Pancreas (tissue), 10 donors: ENCODE results near the gene SCMH1. TPM values are rescaled to one million over a fixed set of nuclear protein-coding genes. Genes with fewer than 3 reads are reported as not detected.

Experiments used
- ATAC-seq, 4 donors: fragments of 200-7000 bp; cut with Tn5 transposase; one replicate each; pipeline versions ENCODE4 v1.8.0 to v1.9.1; 2020; ENCODE audit warnings: mild to moderate bottlenecking in 4 of 4, moderate library complexity in 4 of 4
- DNase-seq, 6 donors: peaks; one replicate each; pipeline ENCODE4 v3.0.0-alpha.2; 2020
- FAIRE-seq: peaks from 2 replicates; lab custom pipeline; 2012; peaks lifted over from hg19 to GRCh38; lab: Jason Lieb, UNC
- H3K27ac ChIP-seq, 4 donors: fragments of 200-600 bp; sonication (generic); 1 replicate in 3 of 4; 2 replicates in 1 of 4; pipeline versions ENCODE4 v1.5.0 to v1.8.0; 2020
- H3K27me3 ChIP-seq, 4 donors: fragments of 200-600 bp; one replicate each; pipeline ENCODE4 v1.8.0; 2021
- H3K36me3 ChIP-seq, 3 donors: fragments of 200-600 bp; sonication (generic) in 1 of 3; one replicate each; pipeline versions ENCODE4 v1.5.0 to v1.8.0; 2020 to 2021
- H3K4me1 ChIP-seq, 3 donors: fragments of 200-600 bp; one replicate each; pipeline ENCODE4 v1.8.0; 2021
- H3K4me3 ChIP-seq, 4 donors: fragments of 200-600 bp; sonication (generic) in 2 of 4; one replicate each; pipeline versions ENCODE4 v1.5.0 to v1.8.0; 2020 to 2021
- H3K9me3 ChIP-seq, 4 donors: fragments of 200-600 bp; one replicate each; pipeline ENCODE4 v1.8.0; 2021
- WGBS, 2 donors: extraction: QIAGEN DNeasy Blood & Tissue Kit; methylation state at CpG; one replicate each; pipeline ENCODE4 v1.1.7; 2013; 5-methylcytosine and 5-hydroxymethylcytosine counted together
- intact Hi-C, 3 donors: fragments of 100-400 bp; cut with DNase I; formaldehyde crosslinking; loops; one replicate each; pipeline versions ENCODE4 v1.11.1 to v1.14.2; 2022
- polyA plus RNA-seq, 2 donors: library from polyadenylated mRNA; stranded (reverse); fragments of 200-250 nt; gene quantifications; one replicate each; pipeline ENCODE4 v1.2.3, GENCODE V29; 2013
- total RNA-seq, 6 donors: library from RNA; stranded (reverse); fragmentation: NEBNext Ultra II Directional in 4 of 6; extraction: Animal tissue kit (Norgen Biotek cat#: 25700) in 4 of 6; gene quantifications; one replicate each; pipeline versions ENCODE4 v1.2.1 to v1.2.4, GENCODE V29; 2021 to 2023
- TF ChIP-seq, protein P1 (sequence below), 4 donors: fragments of 200-600 bp; sonication (generic) in 3 of 4; IDR thresholded peaks; one replicate each; pipeline versions ENCODE4 v1.5.0 to v1.8.0; 2021; ENCODE audit warnings: antibody characterized with exemption in 4 of 4
- donor health status: healthy with polysubstance abuse.
- donor health status: DM: no; HTN: no; CAD: no; lungs with moderate emphysema.
- donor health status: DM: no; HTN: no; CAD: no.
- donor health status: control.
- donor health status: control.
- donor health status: Bipolar disorder and iron deficiency.
- donor health status: DM: yes; HTN: yes; CAD: no.
- donor health status: DM: no; HTN: no; CAD: no.
- donor health status: DM: no; HTN: no; CAD: no.
- donor health status: DM: yes; HTN: yes; CAD: no.

SCMH1 gene
- total and polyA plus RNA-seq, 8 donors, result 24.5 to 41.9 (median 29.9) TPM

DNA sequence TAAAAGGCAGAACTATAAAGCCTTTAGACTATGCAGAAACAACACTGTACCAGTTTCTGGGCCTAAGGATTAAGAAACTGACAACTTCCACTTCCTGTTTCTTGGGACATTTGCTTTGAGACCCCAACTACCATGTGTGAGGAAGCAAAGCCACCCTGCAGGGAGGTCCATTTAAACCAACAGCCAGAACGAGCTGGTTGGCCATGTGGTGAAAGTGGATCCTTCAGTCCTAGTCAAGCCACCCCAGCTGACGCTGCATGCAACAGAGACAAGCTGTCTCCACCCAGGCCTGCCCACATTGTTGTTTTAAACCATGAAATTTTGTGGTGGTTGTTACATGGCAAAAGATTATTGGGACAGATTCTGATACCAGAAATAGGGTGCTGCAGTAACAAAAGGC lies 188.8 kb downstream of the SCMH1 start:
- H3K27ac ChIP-seq, result no peak overlapping the region
- DNase-seq (no peak), FAIRE-seq (no peak), ATAC-seq (peak in 1 of 4 donors; percentile 22)
- H3K4me3 ChIP-seq, result no peak overlapping the region
- 93% methylated on average over 2 of the region's 2 CpGs for WGBS, 2 donors
- H3K4me1 ChIP-seq, result no peaks in the 10 kb centered on the region
- intact Hi-C loops, result no loop called here
- H3K36me3 ChIP-seq, result peaks cover 0 to 6% (median 3%) of the 10 kb centered on the region in 3 donors
- TF ChIP-seq, protein P1, sequence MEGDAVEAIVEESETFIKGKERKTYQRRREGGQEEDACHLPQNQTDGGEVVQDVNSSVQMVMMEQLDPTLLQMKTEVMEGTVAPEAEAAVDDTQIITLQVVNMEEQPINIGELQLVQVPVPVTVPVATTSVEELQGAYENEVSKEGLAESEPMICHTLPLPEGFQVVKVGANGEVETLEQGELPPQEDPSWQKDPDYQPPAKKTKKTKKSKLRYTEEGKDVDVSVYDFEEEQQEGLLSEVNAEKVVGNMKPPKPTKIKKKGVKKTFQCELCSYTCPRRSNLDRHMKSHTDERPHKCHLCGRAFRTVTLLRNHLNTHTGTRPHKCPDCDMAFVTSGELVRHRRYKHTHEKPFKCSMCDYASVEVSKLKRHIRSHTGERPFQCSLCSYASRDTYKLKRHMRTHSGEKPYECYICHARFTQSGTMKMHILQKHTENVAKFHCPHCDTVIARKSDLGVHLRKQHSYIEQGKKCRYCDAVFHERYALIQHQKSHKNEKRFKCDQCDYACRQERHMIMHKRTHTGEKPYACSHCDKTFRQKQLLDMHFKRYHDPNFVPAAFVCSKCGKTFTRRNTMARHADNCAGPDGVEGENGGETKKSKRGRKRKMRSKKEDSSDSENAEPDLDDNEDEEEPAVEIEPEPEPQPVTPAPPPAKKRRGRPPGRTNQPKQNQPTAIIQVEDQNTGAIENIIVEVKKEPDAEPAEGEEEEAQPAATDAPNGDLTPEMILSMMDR (IDR thresholded peaks at IDR 0.05), result no peak
- H3K27me3 ChIP-seq, result no peaks in the 10 kb centered on the region
- H3K9me3 ChIP-seq, result no peaks in the 10 kb centered on the region

DNA sequence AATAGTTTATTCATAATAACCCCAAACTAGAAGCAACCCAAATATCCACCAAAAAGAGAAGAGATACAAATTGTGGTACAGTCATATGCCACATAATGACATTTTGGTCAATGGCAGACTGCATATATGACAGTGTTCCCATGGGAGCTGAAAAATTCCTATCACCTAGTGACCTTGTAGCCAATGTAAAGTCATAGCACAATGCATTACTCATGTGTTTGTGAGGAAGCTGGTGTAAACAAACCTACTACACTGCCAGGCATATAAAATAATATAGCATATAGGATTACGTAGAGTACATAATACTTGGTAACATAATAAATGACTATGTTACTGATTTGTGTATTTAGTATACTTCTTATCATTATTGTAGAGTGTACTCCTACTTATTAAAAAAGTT lies 191.1 kb downstream of the SCMH1 start:
- no peak overlapping the region for H3K4me3 ChIP-seq
- no peak for ATAC-seq
- H3K27ac ChIP-seq, result no peak overlapping the region
- no peak for DNase-seq
- no peaks in the 10 kb centered on the region for H3K9me3 ChIP-seq
- 96 to 98% methylated on average over 1 of the region's 1 CpG for WGBS, 2 donors
- H3K36me3 ChIP-seq, result peaks cover 0 to 5% (median 4%) of the 10 kb centered on the region in 3 donors
- peaks cover 0 to 4% (median 4%) of the 10 kb centered on the region in 3 donors for H3K4me1 ChIP-seq
- no peaks in the 10 kb centered on the region for H3K27me3 ChIP-seq
- TF ChIP-seq, protein P1 (IDR thresholded peaks at IDR 0.05), result no peak
- no peak for FAIRE-seq
- intact Hi-C loops, result no loop called here

DNA sequence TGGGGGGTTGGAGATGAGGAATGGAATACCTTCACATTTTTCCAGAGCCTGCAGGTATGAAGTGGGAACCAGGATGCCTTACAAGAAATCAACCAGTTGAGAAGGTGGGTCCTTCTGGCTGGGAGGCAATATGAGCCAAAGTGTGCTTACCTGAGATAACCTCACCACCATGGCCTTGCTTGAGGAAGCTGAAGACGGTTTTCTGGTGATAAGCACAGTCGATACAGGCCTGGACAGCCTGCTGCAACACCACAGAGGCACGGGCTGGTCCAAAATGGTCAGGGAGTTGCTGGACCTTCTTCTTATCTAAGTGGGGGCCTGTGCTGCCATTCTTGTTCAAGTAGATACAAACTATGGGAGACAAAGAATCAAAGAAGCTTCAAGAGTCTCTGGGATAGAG lies 193.6 kb downstream of the SCMH1 start:
- WGBS, 2 donors, result 77 to 80% methylated on average over 3 of the region's 3 CpGs
- H3K9me3 ChIP-seq, result no peaks in the 10 kb centered on the region
- H3K4me1 ChIP-seq, result peaks cover 0 to 6% (median 5%) of the 10 kb centered on the region in 3 donors
- intact Hi-C loops, result no loop called here
- H3K27me3 ChIP-seq, result no peaks in the 10 kb centered on the region
- TF ChIP-seq, protein P1 (IDR thresholded peaks at IDR 0.05), result no peak
- H3K4me3 ChIP-seq, result no peak overlapping the region
- H3K36me3 ChIP-seq, result peaks cover 0 to 5% (median 4%) of the 10 kb centered on the region in 3 donors
- DNase-seq, result no peak
- no peak overlapping the region for H3K27ac ChIP-seq
- ATAC-seq, result no peak
- FAIRE-seq, result no peak

DNA sequence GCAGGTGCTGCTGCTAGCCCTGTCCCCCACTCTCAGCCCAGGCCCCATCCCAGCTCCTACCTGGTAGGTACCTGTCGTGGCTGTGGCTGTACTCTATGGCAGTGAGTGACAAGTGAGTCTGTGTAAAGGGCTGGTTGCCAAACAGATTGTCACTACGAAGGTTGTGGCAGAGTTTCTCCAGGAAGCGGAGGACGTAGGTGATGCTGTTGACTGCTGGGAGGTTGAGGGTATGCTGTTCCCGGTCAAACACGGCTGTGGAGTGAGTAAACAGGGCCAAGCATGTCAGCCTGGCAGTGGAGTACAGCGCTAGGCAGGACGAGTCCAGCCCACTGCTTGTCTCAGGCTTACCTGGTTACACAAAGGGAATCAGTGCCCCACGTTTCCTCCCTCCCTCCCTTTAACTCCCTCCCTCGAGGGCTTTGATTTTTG lies 195.7 kb downstream of the SCMH1 start:
- intact Hi-C loops, result no loop called here
- H3K27ac ChIP-seq, result peak overlapping the region; percentile 51 to 79 (median 66)
- TF ChIP-seq, protein P1 (IDR thresholded peaks at IDR 0.05), result no peak
- WGBS, 2 donors, result 66 to 67% methylated on average over 10 of the region's 10 CpGs
- peaks cover 0 to 7% (median 4%) of the 10 kb centered on the region in 3 donors for H3K36me3 ChIP-seq
- H3K4me1 ChIP-seq, result peaks cover 0 to 6% (median 5%) of the 10 kb centered on the region in 3 donors
- no peaks in the 10 kb centered on the region for H3K9me3 ChIP-seq
- H3K4me3 ChIP-seq, result no peak overlapping the region
- FAIRE-seq (no peak), DNase-seq (no peak), ATAC-seq (peak; percentile 33 to 69 (median 62))
- H3K27me3 ChIP-seq, result no peaks in the 10 kb centered on the region

DNA sequence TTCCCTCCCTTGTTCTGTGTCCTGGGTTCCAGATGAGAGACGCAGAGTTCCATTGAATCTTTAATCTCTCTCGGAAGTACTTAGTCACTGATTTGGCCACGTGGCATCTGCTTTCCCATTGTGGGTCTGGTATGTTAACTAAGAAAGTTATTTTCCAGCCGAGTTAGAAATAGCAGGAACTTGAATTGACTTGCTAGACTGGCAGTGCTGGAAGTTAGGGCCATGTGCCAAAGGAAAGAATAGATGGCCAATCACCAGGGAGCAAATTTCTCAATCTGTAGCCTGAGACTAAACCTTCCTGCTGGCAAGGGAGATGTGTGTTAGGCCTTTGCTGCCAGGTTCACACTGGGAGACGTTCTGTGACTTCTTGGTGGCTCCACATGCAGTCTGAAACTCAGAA lies 196.4 kb downstream of the SCMH1 start:
- DNase-seq, result peak in 3 of 6 donors; percentile 27 to 61 (median 50)
- TF ChIP-seq, protein P1 (IDR thresholded peaks at IDR 0.05), result no peak
- Histone ChIP-seq H3K4me1 (peaks cover 0 to 6% (median 5%) of the 10 kb centered on the region in 3 donors), H3K27ac (peak overlapping the region; percentile 51 to 79 (median 66)), H3K27me3 (no peaks in the 10 kb centered on the region), H3K4me3 (no peak overlapping the region), H3K36me3 (peaks cover 0 to 11% (median 4%) of the 10 kb centered on the region in 3 donors), H3K9me3 (no peaks in the 10 kb centered on the region)
- WGBS, 2 donors, result 50 to 51% methylated on average over 5 of the region's 5 CpGs
- ATAC-seq, result peak; percentile 81 to 82 (median 82)
- no peak for FAIRE-seq
- intact Hi-C loops, result no loop called here
